Tibial nerve (tissue), 3 donors: ENCODE results near the gene IMPG2.

ENCODE experiments used
- POLR2A ChIP-seq, 2 donors: fragments of 450-650 bp; IDR thresholded peaks; one replicate each; pipeline ENCODE4 v1.6.1; 2017; ENCODE audit warnings: antibody characterized with exemption in 2 of 2, mild to moderate bottlenecking in 2 of 2, moderate library complexity in 2 of 2
- TF ChIP-seq, protein P1 (sequence below), 5 experiments: fragments of 200-600 bp in 3 of 5; fragments of 450-650 bp in 2 of 5; sonication (generic) in 3 of 5; IDR thresholded peaks; one replicate each; pipeline ENCODE4 v1.5.1; 2016 to 2019; ENCODE audit warnings: antibody characterized with exemption in 5 of 5, mild to moderate bottlenecking in 3 of 5, moderate library complexity in 2 of 5

DNA sequence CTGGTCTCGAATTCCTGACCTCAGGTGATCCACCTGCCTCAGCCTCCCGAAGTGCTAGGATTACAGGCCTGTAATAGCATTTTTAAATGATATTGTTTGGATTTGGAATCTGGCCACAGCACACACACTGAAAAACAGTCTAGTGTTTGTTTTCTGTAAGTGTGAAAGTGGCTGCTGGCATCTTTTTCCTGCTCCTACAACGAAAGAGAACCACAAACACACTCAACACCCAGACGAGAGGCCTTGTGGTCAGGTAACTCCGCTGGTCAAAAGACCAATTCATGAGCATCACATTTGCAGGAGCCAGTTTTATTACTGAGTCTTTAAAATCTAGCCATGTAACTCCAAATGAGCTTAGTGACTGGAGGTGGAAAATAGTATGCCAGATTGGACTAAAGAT is 50.2 kb downstream of the IMPG2 start:
- TF ChIP-seq, protein P1, sequence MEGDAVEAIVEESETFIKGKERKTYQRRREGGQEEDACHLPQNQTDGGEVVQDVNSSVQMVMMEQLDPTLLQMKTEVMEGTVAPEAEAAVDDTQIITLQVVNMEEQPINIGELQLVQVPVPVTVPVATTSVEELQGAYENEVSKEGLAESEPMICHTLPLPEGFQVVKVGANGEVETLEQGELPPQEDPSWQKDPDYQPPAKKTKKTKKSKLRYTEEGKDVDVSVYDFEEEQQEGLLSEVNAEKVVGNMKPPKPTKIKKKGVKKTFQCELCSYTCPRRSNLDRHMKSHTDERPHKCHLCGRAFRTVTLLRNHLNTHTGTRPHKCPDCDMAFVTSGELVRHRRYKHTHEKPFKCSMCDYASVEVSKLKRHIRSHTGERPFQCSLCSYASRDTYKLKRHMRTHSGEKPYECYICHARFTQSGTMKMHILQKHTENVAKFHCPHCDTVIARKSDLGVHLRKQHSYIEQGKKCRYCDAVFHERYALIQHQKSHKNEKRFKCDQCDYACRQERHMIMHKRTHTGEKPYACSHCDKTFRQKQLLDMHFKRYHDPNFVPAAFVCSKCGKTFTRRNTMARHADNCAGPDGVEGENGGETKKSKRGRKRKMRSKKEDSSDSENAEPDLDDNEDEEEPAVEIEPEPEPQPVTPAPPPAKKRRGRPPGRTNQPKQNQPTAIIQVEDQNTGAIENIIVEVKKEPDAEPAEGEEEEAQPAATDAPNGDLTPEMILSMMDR (IDR thresholded peaks at IDR 0.05), result no peak
- no peak for TF ChIP-seq POLR2A (IDR thresholded peaks at IDR 0.05)
